Endothelial cell of umbilical vein (primary cell): ENCODE data around the gene CCDC97. TPM values are rescaled to one million over a fixed set of nuclear protein-coding genes. Genes with fewer than 3 reads are reported as not detected.
"Not testable (repeated sequence)": the region's sequence is repeated elsewhere in the genome, so short reads cannot be mapped to it uniquely, and the experiment has no call there.

ENCODE experiments used
- BruUV-seq: library from RNA; stranded (reverse); fragments of 400-500 nt; replicated peaks from 2 replicates; lab custom pipeline; 2021; lab: Mats Ljungman, UMichigan
- CTCF ChIA-PET: fragments of 300-600, 350-600 bp; sonication (Branson Sonifier 250); formaldehyde crosslinking; loops from one replicate; lab custom pipeline; 2021; ENCODE audit warnings: antibody characterized with exemption, inconsistent platforms; lab: Charles Lee
- POLR2A ChIA-PET: fragments of 300-600, 350-600 bp; sonication (Branson Sonifier 250); formaldehyde crosslinking; loops from one replicate; lab custom pipeline; 2021; ENCODE audit warnings: antibody characterized with exemption, inconsistent platforms; lab: Charles Lee
- DNase-seq: peaks from one replicate; pipeline ENCODE4 v3.0.0-alpha.2; 2011; ENCODE audit warnings: low read depth, low spot score
- FAIRE-seq: peaks from 2 replicates; lab custom pipeline; 2011; peaks lifted over from hg19 to GRCh38; lab: Jason Lieb, UNC
- H2AFZ ChIP-seq: 2 replicates; pipeline ENCODE4 v1.6.0; 2012; ENCODE audit warnings: low read depth, low read length, control low read depth, inconsistent platforms
- H3K27ac ChIP-seq: 2 replicates; pipeline ENCODE4 v1.5.1; 2011; ENCODE audit warnings: low read depth, mild to moderate bottlenecking, control low read depth, low read length, moderate library complexity; ENCODE audit not compliant: insufficient read depth
- H3K27me3 ChIP-seq, 2 experiments: 2 replicates each; pipeline versions ENCODE4 v1.6.0 to v1.6.1; 2011; ENCODE audit warnings: low read length in 2 of 2, mixed read lengths in 1 of 2; ENCODE audit not compliant: control insufficient read depth in 2 of 2, insufficient read depth in 2 of 2
- H3K36me3 ChIP-seq, 2 experiments: 2 replicates in 1 of 2; 3 replicates in 1 of 2; pipeline ENCODE4 v1.5.1; 2011; ENCODE audit warnings: low read length in 2 of 2, mild to moderate bottlenecking in 1 of 2, moderate library complexity in 1 of 2; ENCODE audit not compliant: control insufficient read depth in 2 of 2, insufficient read depth in 2 of 2; ENCODE audit errors: extremely low read depth in 1 of 2
- H3K4me1 ChIP-seq: 3 replicates; pipeline ENCODE4 v1.5.1; 2011; ENCODE audit warnings: mild to moderate bottlenecking, low read length; ENCODE audit not compliant: control insufficient read depth, insufficient read depth; ENCODE audit errors: extremely low read depth
- H3K4me2 ChIP-seq: 2 replicates; pipeline ENCODE4 v1.6.1; 2011; ENCODE audit warnings: low read length, control low read depth, mixed read lengths; ENCODE audit not compliant: insufficient read depth
- H3K4me3 ChIP-seq, 3 experiments: fragments of 200-600 bp in 1 of 3; sonication (generic), shearing (Covaris generic) in 1 of 3; replicated peaks in 1 of 3; 2 replicates each; pipeline ENCODE4 v1.5.1; 2011 to 2016; ENCODE audit warnings: control low read depth in 3 of 3, low read length in 3 of 3, mild to moderate bottlenecking in 2 of 3, inconsistent platforms in 1 of 3, low read depth in 1 of 3, moderate library complexity in 1 of 3; ENCODE audit not compliant: insufficient read depth in 1 of 3
- H3K79me2 ChIP-seq: 2 replicates; pipeline ENCODE4 v1.6.0; 2012; ENCODE audit warnings: low read length, inconsistent platforms; ENCODE audit not compliant: control insufficient read depth, insufficient read depth
- H3K9ac ChIP-seq: replicated peaks from 2 replicates; pipeline ENCODE3; 2011; ENCODE audit warnings: low read length, control low read depth; ENCODE audit not compliant: insufficient read depth; ENCODE audit errors: extremely low read depth
- H3K9me1 ChIP-seq: replicated peaks from 3 replicates; pipeline ENCODE4 v1.6.0; 2011; ENCODE audit warnings: mild to moderate bottlenecking, low read length; ENCODE audit not compliant: control insufficient read depth, insufficient read depth; ENCODE audit errors: extremely low read depth
- H3K9me3 ChIP-seq: replicated peaks from 2 replicates; pipeline ENCODE4 v1.5.1; 2012; ENCODE audit warnings: low read length, inconsistent platforms; ENCODE audit not compliant: control insufficient read depth, insufficient read depth
- H4K20me1 ChIP-seq: replicated peaks from 2 replicates; pipeline ENCODE3; 2011; ENCODE audit warnings: mild to moderate bottlenecking, low read length; ENCODE audit not compliant: control insufficient read depth, insufficient read depth; ENCODE audit errors: extremely low read depth
- EZH2 ChIP-seq: IDR thresholded peaks from 2 replicates; pipeline ENCODE4 v1.6.1; 2012; ENCODE audit warnings: borderline replicate concordance, low read depth, mild to moderate bottlenecking, moderate library complexity, low read length, inconsistent platforms; ENCODE audit not compliant: severe bottlenecking
- FOS ChIP-seq: IDR thresholded peaks from 2 replicates; pipeline ENCODE4 v1.6.1; 2011; ENCODE audit warnings: mild to moderate bottlenecking, low read length, moderate library complexity, borderline replicate concordance; ENCODE audit not compliant: insufficient read depth
- GATA2 ChIP-seq: IDR thresholded peaks from 2 replicates; pipeline ENCODE4 v1.7.0; 2011; ENCODE audit warnings: low read depth, mild to moderate bottlenecking, moderate library complexity, mixed read lengths, low read length; ENCODE audit not compliant: insufficient read length, insufficient read depth
- JUN ChIP-seq: IDR thresholded peaks from 2 replicates; pipeline ENCODE4 v1.6.1; 2011; ENCODE audit warnings: borderline replicate concordance, low read depth; ENCODE audit not compliant: insufficient read length, insufficient read depth
- MYC ChIP-seq: IDR thresholded peaks from one replicate; pipeline ENCODE4 v1.6.1; 2011; ENCODE audit warnings: mild to moderate bottlenecking, low read depth, low read length
- POLR2A ChIP-seq: IDR thresholded peaks from 2 replicates; pipeline ENCODE4 v1.6.1; 2012; ENCODE audit warnings: low read depth, mild to moderate bottlenecking, control low read depth, low read length
- POLR2AphosphoS5 ChIP-seq: IDR thresholded peaks from 2 replicates; pipeline ENCODE4 v1.6.1; 2012; ENCODE audit warnings: low read depth, mild to moderate bottlenecking, control low read depth, low read length, moderate library complexity; ENCODE audit not compliant: insufficient read depth
- dilution Hi-C: fragments of 300-500 bp; cut with MboI; formaldehyde crosslinking; loops from one replicate; pipeline ENCODE4 v1.15.0; 2019; ENCODE audit warnings: low sequenced_read_pairs; ENCODE audit not compliant: extremely low pct_ligation_motif_present
- intact Hi-C: fragments of 100-400 bp; cut with micrococcal nuclease; formaldehyde crosslinking; loops from one replicate; pipeline ENCODE4 v1.10.0; 2022
- polyA plus RNA-seq, 4 experiments: library from polyadenylated mRNA; depleted of rRNA in 3 of 4; stranded (reverse) in 3 of 4; unstranded in 1 of 4; fragments of >200 nt; gene quantifications; 2 replicates each; pipeline versions ENCODE4 v1.2.1 to v1.2.3, GENCODE V29; 2011 to 2012; ENCODE audit warnings: missing spikeins in 1 of 4
- total RNA-seq: library from RNA; stranded (reverse); gene quantifications from 2 replicates; pipeline ENCODE4 v1.2.3, GENCODE V29; 2021
- TF ChIP-seq, protein P1 (sequence below): IDR thresholded peaks from 2 replicates; pipeline ENCODE4 v1.6.1; 2011; ENCODE audit not compliant: insufficient read depth, insufficient read length
- TF ChIP-seq, protein P2 (sequence below), 2 donors: IDR thresholded peaks; 1 replicate in 1 of 2; 2 replicates in 1 of 2; pipeline ENCODE4 v1.5.1; 2011; ENCODE audit warnings: low read length in 2 of 2, mild to moderate bottlenecking in 2 of 2, moderate library complexity in 2 of 2, control low read depth in 1 of 2, inconsistent platforms in 1 of 2, low read depth in 1 of 2; ENCODE audit not compliant: insufficient read depth in 1 of 2; ENCODE audit errors: extremely low read depth in 1 of 2

CCDC97 gene
- total and polyA plus RNA-seq, 2 donors (not counting 3 experiments of a cell fraction or from before 2014, with no cell fraction given), result 20.7 to 27.2 TPM

DNA sequence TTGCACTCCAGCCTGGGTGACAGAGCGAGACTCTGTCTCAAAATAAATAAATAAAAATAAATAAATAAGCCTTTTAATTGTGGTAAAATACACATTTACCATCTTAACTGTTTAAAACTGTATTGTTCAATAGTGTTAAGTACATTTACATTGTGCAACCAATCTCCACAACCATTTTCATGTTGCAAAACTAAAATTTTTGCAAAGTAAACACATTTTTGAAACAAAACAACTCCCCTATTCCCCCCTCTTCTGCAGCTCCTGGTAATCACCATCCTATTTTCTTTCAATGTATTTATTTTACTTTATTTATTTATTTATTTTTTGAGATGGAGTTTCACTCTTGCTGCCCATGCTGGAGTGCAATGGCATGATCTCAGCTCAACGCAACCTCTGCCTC is 59.8 kb downstream of the CCDC97 start:
- Histone ChIP-seq H4K20me1 (no peaks in the 10 kb centered on the region), H2AFZ (no peak overlapping the region), H3K4me2 (no peak overlapping the region), H3K79me2 (peaks cover 29% of the 10 kb centered on the region), H3K9me1 (no peaks in the 10 kb centered on the region), H3K9me3 (no peaks in the 10 kb centered on the region), H3K27ac (no peak overlapping the region), H3K9ac (no peak overlapping the region), H3K27me3 (no peaks in the 10 kb centered on the region), H3K4me3 (no peak overlapping the region), H3K4me1 (peaks cover 19% of the 10 kb centered on the region), H3K36me3 (no peaks in the 10 kb centered on the region)
- ChIA-PET CTCF (interaction anchor here (1.6 kb wide), 1 partner anchor 61 kb away, joined by 4 read pairs; no protein-coding TSS in a partner anchor), POLR2A (no interaction called here)
- intact Hi-C loops, result no loop called here
- FAIRE-seq (no peak), DNase-seq (no peak)
- dilution Hi-C loops, result no loop called here
- no TSS peak for BruUV-seq
- TF ChIP-seq POLR2A (no peak), GATA2 (no peak), FOS (no peak), MYC (no peak), EZH2 (no peak), JUN (no peak), POLR2AphosphoS5 (no peak)
- TF ChIP-seq, protein P1, sequence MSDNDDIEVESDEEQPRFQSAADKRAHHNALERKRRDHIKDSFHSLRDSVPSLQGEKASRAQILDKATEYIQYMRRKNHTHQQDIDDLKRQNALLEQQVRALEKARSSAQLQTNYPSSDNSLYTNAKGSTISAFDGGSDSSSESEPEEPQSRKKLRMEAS, result no peak
- TF ChIP-seq, protein P2, sequence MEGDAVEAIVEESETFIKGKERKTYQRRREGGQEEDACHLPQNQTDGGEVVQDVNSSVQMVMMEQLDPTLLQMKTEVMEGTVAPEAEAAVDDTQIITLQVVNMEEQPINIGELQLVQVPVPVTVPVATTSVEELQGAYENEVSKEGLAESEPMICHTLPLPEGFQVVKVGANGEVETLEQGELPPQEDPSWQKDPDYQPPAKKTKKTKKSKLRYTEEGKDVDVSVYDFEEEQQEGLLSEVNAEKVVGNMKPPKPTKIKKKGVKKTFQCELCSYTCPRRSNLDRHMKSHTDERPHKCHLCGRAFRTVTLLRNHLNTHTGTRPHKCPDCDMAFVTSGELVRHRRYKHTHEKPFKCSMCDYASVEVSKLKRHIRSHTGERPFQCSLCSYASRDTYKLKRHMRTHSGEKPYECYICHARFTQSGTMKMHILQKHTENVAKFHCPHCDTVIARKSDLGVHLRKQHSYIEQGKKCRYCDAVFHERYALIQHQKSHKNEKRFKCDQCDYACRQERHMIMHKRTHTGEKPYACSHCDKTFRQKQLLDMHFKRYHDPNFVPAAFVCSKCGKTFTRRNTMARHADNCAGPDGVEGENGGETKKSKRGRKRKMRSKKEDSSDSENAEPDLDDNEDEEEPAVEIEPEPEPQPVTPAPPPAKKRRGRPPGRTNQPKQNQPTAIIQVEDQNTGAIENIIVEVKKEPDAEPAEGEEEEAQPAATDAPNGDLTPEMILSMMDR (IDR thresholded peaks at IDR 0.05; ENCODE audit: extremely low read depth in 1 of 2, insufficient read depth in 1 of 2, low read depth in 1 of 2, low read length in 2 of 2), result no peak

DNA sequence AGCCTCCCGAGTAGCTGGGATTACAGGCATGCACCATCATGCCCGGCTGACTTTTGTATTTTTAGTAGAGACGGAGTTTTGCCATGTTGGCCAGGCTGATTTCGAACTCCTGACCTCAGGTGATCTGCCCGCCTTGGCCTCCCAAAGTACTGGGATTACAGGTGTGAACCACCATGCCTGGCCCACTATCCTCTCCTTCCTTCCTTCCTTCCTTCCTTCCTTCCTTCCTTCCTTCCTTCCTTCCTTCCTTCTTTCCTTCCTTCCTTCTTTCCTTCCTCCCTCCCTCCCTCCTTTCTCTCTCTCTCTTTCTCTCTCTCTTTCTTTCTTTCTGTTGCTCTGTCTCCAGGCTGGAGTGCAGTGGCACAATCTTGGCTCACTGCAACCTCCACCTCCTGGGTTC is 61.1 kb downstream of the CCDC97 start:
- dilution Hi-C loops, result not testable (repeated sequence)

More for the DNA sequence above, 61.1 kb downstream of the CCDC97 start:
- intact Hi-C loops, H3K9ac ChIP-seq, H3K9me1 ChIP-seq, DNase-seq, H4K20me1 ChIP-seq, H3K4me2 ChIP-seq, H3K4me3 ChIP-seq, BruUV-seq, H3K9me3 ChIP-seq, FAIRE-seq, H2AFZ ChIP-seq, H3K27me3 ChIP-seq, H3K36me3 ChIP-seq, H3K27ac ChIP-seq: not testable (repeated sequence)
- Histone ChIP-seq H3K4me1 (peaks cover 18% of the 10 kb centered on the region), H3K79me2 (peaks cover 21% of the 10 kb centered on the region)
- POLR2A ChIA-PET, result interaction anchor here (0.6 kb wide), 1 partner anchor 37 kb away, joined by 3 read pairs; no protein-coding TSS in a partner anchor
- CTCF ChIA-PET, result interaction anchor here (0.7 kb wide), 1 partner anchor 18 kb away, joined by 3 read pairs; no protein-coding TSS in a partner anchor
